ENCODE data around the gene EPN2. TPM values are rescaled to one million over a fixed set of nuclear protein-coding genes. Genes with fewer than 3 reads are reported as not detected.

The EPN2 gene
- polyA plus RNA-seq, 3 donors: 0.93 TPM; not detected in 2

GRCh38 chr17:19333132-19333440, 95.9 kb downstream of the EPN2 start:
- no peak overlapping the region for H3K4me2 ChIP-seq (replicated peaks; ENCODE audit: extremely low read depth, low read length, poor library complexity, severe bottlenecking)
- Mint-ChIP-seq H3K4me3 (no peak overlapping the region), H3K36me3 (no peaks in the 10 kb centered on the region), H3K9me3 (peaks cover 0 to 2% (median 0%) of the 10 kb centered on the region in 7 donors), H3K27me3 (ENCODE audit: low read depth in 3 of 3) (peaks cover 32 to 64% (median 42%) of the 10 kb centered on the region in 3 donors), H3K4me1 (no peaks in the 10 kb centered on the region), H3K27ac (no peak overlapping the region)
- TF ChIP-seq, protein P1, sequence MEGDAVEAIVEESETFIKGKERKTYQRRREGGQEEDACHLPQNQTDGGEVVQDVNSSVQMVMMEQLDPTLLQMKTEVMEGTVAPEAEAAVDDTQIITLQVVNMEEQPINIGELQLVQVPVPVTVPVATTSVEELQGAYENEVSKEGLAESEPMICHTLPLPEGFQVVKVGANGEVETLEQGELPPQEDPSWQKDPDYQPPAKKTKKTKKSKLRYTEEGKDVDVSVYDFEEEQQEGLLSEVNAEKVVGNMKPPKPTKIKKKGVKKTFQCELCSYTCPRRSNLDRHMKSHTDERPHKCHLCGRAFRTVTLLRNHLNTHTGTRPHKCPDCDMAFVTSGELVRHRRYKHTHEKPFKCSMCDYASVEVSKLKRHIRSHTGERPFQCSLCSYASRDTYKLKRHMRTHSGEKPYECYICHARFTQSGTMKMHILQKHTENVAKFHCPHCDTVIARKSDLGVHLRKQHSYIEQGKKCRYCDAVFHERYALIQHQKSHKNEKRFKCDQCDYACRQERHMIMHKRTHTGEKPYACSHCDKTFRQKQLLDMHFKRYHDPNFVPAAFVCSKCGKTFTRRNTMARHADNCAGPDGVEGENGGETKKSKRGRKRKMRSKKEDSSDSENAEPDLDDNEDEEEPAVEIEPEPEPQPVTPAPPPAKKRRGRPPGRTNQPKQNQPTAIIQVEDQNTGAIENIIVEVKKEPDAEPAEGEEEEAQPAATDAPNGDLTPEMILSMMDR (IDR thresholded peaks at IDR 0.05): no peak
- H2AFZ ChIP-seq (ENCODE audit: insufficient read depth, low read depth, low read length, poor library complexity, severe bottlenecking): no peak overlapping the region
- H3K4me1 ChIP-seq (ENCODE audit: control insufficient read depth in 1 of 2, insufficient read depth in 2 of 2, low read length in 2 of 2): no peaks in the 10 kb centered on the region
- H3K27me3 ChIP-seq (ENCODE audit: control insufficient read depth in 2 of 2, insufficient read depth in 2 of 2, low read length in 2 of 2): peaks cover 0 to 47% of the 10 kb centered on the region in 2 donors
- H3K27ac ChIP-seq (ENCODE audit: low read depth in 1 of 2, low read length in 2 of 2): no peak overlapping the region
- H3K36me3 ChIP-seq (replicated peaks in 1 of 2; ENCODE audit: control insufficient read depth in 1 of 2, insufficient read depth in 2 of 2, low read length in 2 of 2): no peaks in the 10 kb centered on the region
- no peaks in the 10 kb centered on the region for H4K20me1 ChIP-seq (ENCODE audit: insufficient read depth, low read length)
- H3K4me3 ChIP-seq (replicated peaks in 1 of 3; ENCODE audit: low read depth in 2 of 3, low read length in 3 of 3): no peak overlapping the region
- H3K79me2 ChIP-seq (ENCODE audit: insufficient read depth, low read length): no peaks in the 10 kb centered on the region
- H3K9ac ChIP-seq (ENCODE audit: insufficient read depth, low read length, poor library complexity, severe bottlenecking): no peak overlapping the region
- intact Hi-C loops (cut with micrococcal nuclease): no loop called here
- no peak for DNase-seq
- no peaks in the 10 kb centered on the region for H3K9me3 ChIP-seq (replicated peaks in 1 of 2; ENCODE audit: control insufficient read depth in 1 of 2, insufficient read depth in 1 of 2, low read length in 2 of 2)
- whole genome bisulfite sequencing (ENCODE audit: insufficient coverage): 100% methylated on average over 1 of the region's 1 CpG

DNA sequence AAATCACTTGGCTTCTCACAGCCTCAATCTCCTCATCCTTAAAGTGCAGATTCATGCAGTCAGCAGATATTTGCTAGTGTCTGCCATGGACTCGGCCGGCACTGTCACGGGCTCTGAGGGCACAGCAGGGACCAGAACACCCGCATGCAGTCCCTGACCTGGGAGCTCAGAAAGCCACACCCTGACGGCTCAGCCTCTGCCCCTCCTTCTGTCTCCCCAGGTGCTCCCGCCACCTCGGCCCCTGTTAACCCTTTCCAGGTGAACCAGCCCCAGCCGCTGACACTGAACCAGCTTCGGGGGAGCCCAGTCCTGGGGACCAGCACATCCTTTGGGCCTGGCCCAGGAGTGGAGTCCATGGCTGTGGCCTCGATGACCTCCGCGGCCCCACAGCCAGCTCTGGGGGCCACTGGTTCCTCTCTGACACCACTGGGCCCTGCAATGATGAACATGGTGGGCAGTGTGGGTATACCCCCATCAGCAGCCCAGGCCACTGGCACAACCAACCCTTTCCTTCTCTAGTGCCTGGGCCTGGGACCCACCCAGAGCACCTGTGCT, 96.6 kb downstream of the EPN2 start:
- 94% methylated on average over 9 of the region's 12 CpGs for WGBS (ENCODE audit: insufficient coverage)
- Histone ChIP-seq H3K4me3 (replicated peaks in 1 of 3; ENCODE audit: low read depth in 2 of 3, low read length in 3 of 3) (no peak overlapping the region), H3K79me2 (ENCODE audit: insufficient read depth, low read length) (no peaks in the 10 kb centered on the region), H3K4me2 (replicated peaks; ENCODE audit: extremely low read depth, low read length, poor library complexity, severe bottlenecking) (no peak overlapping the region), H3K27ac (ENCODE audit: low read depth in 1 of 2, low read length in 2 of 2) (no peak overlapping the region), H3K27me3 (ENCODE audit: control insufficient read depth in 2 of 2, insufficient read depth in 2 of 2, low read length in 2 of 2) (peaks cover 0 to 51% of the 10 kb centered on the region in 2 donors), H3K9me3 (replicated peaks in 1 of 2; ENCODE audit: control insufficient read depth in 1 of 2, insufficient read depth in 1 of 2, low read length in 2 of 2) (no peaks in the 10 kb centered on the region), H3K4me1 (ENCODE audit: control insufficient read depth in 1 of 2, insufficient read depth in 2 of 2, low read length in 2 of 2) (no peaks in the 10 kb centered on the region), H4K20me1 (ENCODE audit: insufficient read depth, low read length) (no peaks in the 10 kb centered on the region), H2AFZ (ENCODE audit: insufficient read depth, low read depth, low read length, poor library complexity, severe bottlenecking) (no peak overlapping the region), H3K9ac (ENCODE audit: insufficient read depth, low read length, poor library complexity, severe bottlenecking) (no peak overlapping the region), H3K36me3 (replicated peaks in 1 of 2; ENCODE audit: control insufficient read depth in 1 of 2, insufficient read depth in 2 of 2, low read length in 2 of 2) (no peaks in the 10 kb centered on the region)
- no peak for DNase-seq
- Mint-ChIP-seq H3K4me3 (no peak overlapping the region), H3K36me3 (no peaks in the 10 kb centered on the region), H3K4me1 (no peaks in the 10 kb centered on the region), H3K27me3 (ENCODE audit: low read depth in 3 of 3) (peaks cover 29 to 59% (median 38%) of the 10 kb centered on the region in 3 donors), H3K9me3 (peaks cover 0 to 5% (median 0%) of the 10 kb centered on the region in 7 donors), H3K27ac (no peak overlapping the region)
- intact Hi-C loops (cut with micrococcal nuclease): no loop called here
- TF ChIP-seq, protein P1 (IDR thresholded peaks at IDR 0.05): no peak

Data from CD14-positive monocyte (primary cell).